Left lung (tissue), 10 donors: ENCODE data around the gene KLHL18. TPM values are rescaled to one million over a fixed set of nuclear protein-coding genes. Genes with fewer than 3 reads are reported as not detected.
"Not testable (repeated sequence)": the region's sequence is repeated elsewhere in the genome, so short reads cannot be mapped to it uniquely, and the experiment has no call there.

Experiments used
- ATAC-seq: fragments of 200-7000 bp; cut with Tn5 transposase; one replicate; pipeline ENCODE4 v1.9.1; 2020; ENCODE audit warnings: moderate library complexity
- DNase-seq, 4 donors: peaks; one replicate each; pipeline ENCODE4 v3.0.0-alpha.2; 2013 to 2020
- H3K27ac ChIP-seq, 2 donors: fragments of 200-600 bp; sonication (generic) in 1 of 2; one replicate each; pipeline versions ENCODE4 v1.5.0 to v1.8.0; 2020 to 2021
- H3K27me3 ChIP-seq, 2 donors: fragments of 200-600 bp; sonication (generic) in 1 of 2; one replicate each; pipeline versions ENCODE4 v1.5.0 to v1.8.0; 2020 to 2021
- H3K36me3 ChIP-seq, 2 donors: fragments of 200-600 bp; sonication (generic) in 1 of 2; one replicate each; pipeline versions ENCODE4 v1.5.0 to v1.8.0; 2020 to 2021
- H3K4me1 ChIP-seq, 2 donors: fragments of 200-600 bp; one replicate each; pipeline ENCODE4 v1.8.0; 2021
- H3K4me3 ChIP-seq, 2 donors: fragments of 200-600 bp; sonication (generic) in 1 of 2; one replicate each; pipeline versions ENCODE4 v1.5.0 to v1.8.0; 2020 to 2021; ENCODE audit warnings: mild to moderate bottlenecking in 1 of 2
- H3K9me3 ChIP-seq, 2 donors: fragments of 200-600 bp; sonication (generic) in 1 of 2; one replicate each; pipeline versions ENCODE4 v1.5.0 to v1.8.0; 2020 to 2021
- CTCF ChIP-seq, 2 donors: fragments of 200-600 bp; sonication (generic) in 1 of 2; IDR thresholded peaks; one replicate each; pipeline versions ENCODE4 v1.5.0 to v1.8.0; 2021; ENCODE audit warnings: antibody characterized with exemption in 2 of 2
- intact Hi-C, 2 donors: fragments of 100-400 bp; cut with DNase I; formaldehyde crosslinking; loops; one replicate each; pipeline versions ENCODE4 v1.11.2 to v1.14.2; 2022
- polyA plus RNA-seq, 6 donors: library from polyadenylated mRNA; unstranded; fragments of 120-200 nt; gene quantifications; one replicate each; pipeline ENCODE4 v1.2.1, GENCODE V29; 2013; ENCODE audit not compliant: insufficient read length in 6 of 6
- total RNA-seq, 2 donors: library from RNA; stranded (reverse); fragmentation: NEBNext Ultra II Directional; extraction: Animal tissue kit (Norgen Biotek cat#: 25700); gene quantifications; one replicate each; pipeline ENCODE4 v1.2.1, GENCODE V29; 2021
- donor health status: DM: no; HTN: yes; CAD: no.
- donor health status: DM: no; HTN: no; CAD: no.

KLHL18 gene
- total and polyA plus RNA-seq, 8 donors, result 11.9 to 29.5 (median 13.7) TPM

- intact Hi-C loops, result no loop called here
- no peaks in the 10 kb centered on the region for H3K27me3 ChIP-seq
- no peak overlapping the region for H3K4me3 ChIP-seq
- peaks cover 0 to 36% of the 10 kb centered on the region in 2 donors for H3K36me3 ChIP-seq
- H3K4me1 ChIP-seq, result peaks cover 0 to 22% of the 10 kb centered on the region in 2 donors
- ATAC-seq (peak; percentile 79), DNase-seq (no peak)
- H3K27ac ChIP-seq, result peak overlapping the region in 1 of 2 donors; percentile 18
- TF ChIP-seq CTCF (IDR thresholded peaks at IDR 0.05), result no peak
- H3K9me3 ChIP-seq, result no peaks in the 10 kb centered on the region
These were observed 64.6 kb downstream of the KLHL18 start for GRCh38 chr3:47347217-47347801.

- no peak for TF ChIP-seq CTCF (IDR thresholded peaks at IDR 0.05)
- no peak for ATAC-seq
- DNase-seq, result no peak
- intact Hi-C loops, result no loop called here
- H3K27me3 ChIP-seq, result no peaks in the 10 kb centered on the region
- no peaks in the 10 kb centered on the region for H3K9me3 ChIP-seq
- H3K4me1 ChIP-seq, result peaks cover 0 to 22% of the 10 kb centered on the region in 2 donors
- no peak overlapping the region for H3K27ac ChIP-seq
- peaks cover 0 to 24% of the 10 kb centered on the region in 2 donors for H3K36me3 ChIP-seq
- no peak overlapping the region for H3K4me3 ChIP-seq
These were observed 65.8 kb downstream of the KLHL18 start for GRCh38 chr3:47348411-47349154.

GRCh38 chr3:47355010-47355409, 72.3 kb downstream of the KLHL18 start:
- ATAC-seq (no peak), DNase-seq (no peak)
- TF ChIP-seq CTCF (IDR thresholded peaks at IDR 0.05), result no peak
- intact Hi-C loops, result no loop called here
- Histone ChIP-seq H3K4me1 (no peaks in the 10 kb centered on the region), H3K9me3 (peaks cover 0 to 19% of the 10 kb centered on the region in 2 donors), H3K4me3 (no peak overlapping the region), H3K27ac (no peak overlapping the region), H3K27me3 (no peaks in the 10 kb centered on the region), H3K36me3 (peaks cover 0 to 3% of the 10 kb centered on the region in 2 donors)

- H3K9me3 ChIP-seq, result peaks cover 0 to 25% of the 10 kb centered on the region in 2 donors
- no peak overlapping the region for H3K4me3 ChIP-seq
- H3K27ac ChIP-seq, result no peak overlapping the region
- no peaks in the 10 kb centered on the region for H3K27me3 ChIP-seq
- intact Hi-C loops, result no loop called here
- H3K36me3 ChIP-seq, result peaks cover 0 to 3% of the 10 kb centered on the region in 2 donors
- ATAC-seq, result no peak
- no peak for TF ChIP-seq CTCF (IDR thresholded peaks at IDR 0.05)
- DNase-seq, result no peak
- H3K4me1 ChIP-seq, result no peaks in the 10 kb centered on the region
These were observed 73.5 kb downstream of the KLHL18 start for GRCh38 chr3:47356201-47356600.

GRCh38 chr3:47359323-47359722, 76.6 kb downstream of the KLHL18 start:
- no peak for TF ChIP-seq CTCF (IDR thresholded peaks at IDR 0.05)
- Histone ChIP-seq H3K27me3 (no peaks in the 10 kb centered on the region), H3K4me1 (peaks cover 0 to 18% of the 10 kb centered on the region in 2 donors), H3K9me3 (peaks cover 0 to 25% of the 10 kb centered on the region in 2 donors), H3K4me3 (no peak overlapping the region), H3K27ac (no peak overlapping the region), H3K36me3 (peaks cover 0 to 3% of the 10 kb centered on the region in 2 donors)
- DNase-seq, result no peak
- no peak for ATAC-seq
- intact Hi-C loops, result no loop called here

- H3K36me3 ChIP-seq, intact Hi-C loops, H3K27me3 ChIP-seq, ATAC-seq, DNase-seq, H3K27ac ChIP-seq, H3K4me3 ChIP-seq: not testable (repeated sequence)
- peaks cover 0 to 25% of the 10 kb centered on the region in 2 donors for H3K9me3 ChIP-seq
- H3K4me1 ChIP-seq, result peaks cover 0 to 18% of the 10 kb centered on the region in 2 donors
These were observed 77.4 kb downstream of the KLHL18 start for GRCh38 chr3:47360110-47360517.
